GM18502 (cell line): ENCODE measurements around the gene HS6ST1.
"Not testable (repeated sequence)": the region's sequence is repeated elsewhere in the genome, so short reads cannot be mapped to it uniquely, and the experiment has no call there.

ENCODE experiments used
- ATAC-seq: cut with Tn5 transposase; IDR thresholded peaks from one replicate; pipeline ENCODE4 v1.9.1; 2021; ENCODE audit warnings: mild to moderate bottlenecking; ENCODE audit not compliant: unreplicated experiment, poor library complexity

The HS6ST1 gene

GRCh38 chr2:128271597-128271910, 47.1 kb downstream of the HS6ST1 start:
- ATAC-seq = no peak

GRCh38 chr2:128270672-128271596, 47.7 kb downstream of the HS6ST1 start:
- no peak for ATAC-seq

GRCh38 chr2:128269990-128270671, 48.5 kb downstream of the HS6ST1 start:
- ATAC-seq = no peak

- ATAC-seq = no peak
Measured at GRCh38 chr2:128269063-128269989, 49.3 kb downstream of the HS6ST1 start.

DNA sequence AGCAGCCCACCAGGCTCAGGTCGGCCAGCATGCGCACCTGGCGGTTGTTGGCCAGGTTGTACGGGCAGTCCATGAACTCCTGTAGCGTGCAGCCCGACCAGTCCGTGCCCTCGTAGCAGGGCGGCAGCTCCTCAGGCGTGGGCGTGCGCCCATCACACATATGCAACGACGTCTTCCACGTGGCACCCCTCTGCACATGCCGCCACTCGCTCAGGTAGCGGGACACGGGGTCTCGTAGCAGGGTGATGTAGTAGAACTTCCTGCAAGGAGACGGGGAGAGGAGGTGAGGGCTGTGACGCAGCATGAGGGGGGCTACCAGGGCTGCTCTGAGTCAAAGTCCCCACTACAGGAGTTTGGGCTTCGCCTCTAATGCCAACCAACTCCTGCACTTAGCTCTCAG, 50.1 kb downstream of the HS6ST1 start:
- not testable (repeated sequence) for ATAC-seq

DNA sequence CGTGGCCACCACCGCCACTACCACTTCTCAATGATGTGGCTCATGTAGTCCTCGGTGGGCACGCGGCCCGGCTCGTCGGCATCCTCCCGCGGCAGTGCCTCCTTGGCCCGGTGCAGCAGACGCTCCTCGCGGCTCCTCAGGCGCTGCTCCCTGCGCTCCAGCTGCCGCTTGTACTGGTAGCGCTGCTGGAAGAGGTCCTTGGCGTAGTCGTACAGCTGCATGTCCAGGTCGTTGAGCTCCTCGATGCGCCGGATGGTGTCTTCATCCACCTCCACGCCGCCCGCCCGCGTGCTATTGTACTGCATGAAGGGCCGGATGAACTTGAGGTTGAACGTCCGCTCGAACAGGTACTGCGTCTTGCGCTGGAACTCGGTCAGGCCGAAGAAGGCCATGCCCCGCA, 50.5 kb downstream of the HS6ST1 start:
- not testable (repeated sequence) for ATAC-seq

GRCh38 chr2:128267649-128268048, 51.0 kb downstream of the HS6ST1 start:
- ATAC-seq = not testable (repeated sequence)

DNA sequence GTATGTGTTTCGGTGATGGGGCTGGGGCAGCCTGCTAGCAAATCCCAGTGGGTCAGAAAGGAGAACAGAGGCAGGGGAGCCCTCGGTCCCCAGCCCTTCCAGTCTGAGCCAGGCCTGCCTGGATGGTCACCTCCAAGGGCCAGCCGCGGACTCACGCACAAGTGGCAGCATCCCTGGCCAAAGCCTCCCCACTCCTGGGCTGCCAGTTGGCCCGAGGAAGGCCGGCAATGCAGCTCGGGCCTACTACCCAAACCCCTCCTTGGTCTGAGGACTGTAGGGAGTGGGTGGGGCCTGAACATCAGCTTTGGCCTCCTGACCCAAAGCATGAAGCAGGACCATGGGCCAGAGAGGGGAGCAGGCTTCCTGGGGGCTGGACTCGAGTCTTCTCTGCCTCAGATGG, 51.5 kb downstream of the HS6ST1 start:
- ATAC-seq = not testable (repeated sequence)

GRCh38 chr2:128266463-128266862, 52.2 kb downstream of the HS6ST1 start:
- not testable (repeated sequence) for ATAC-seq

- not testable (repeated sequence) for ATAC-seq
Measured at GRCh38 chr2:128265608-128265993, 53.1 kb downstream of the HS6ST1 start.

- ATAC-seq = no peak
Measured at GRCh38 chr2:128264881-128265607, 53.6 kb downstream of the HS6ST1 start.

GRCh38 chr2:128263902-128264331, 54.8 kb downstream of the HS6ST1 start:
- no peak for ATAC-seq

DNA sequence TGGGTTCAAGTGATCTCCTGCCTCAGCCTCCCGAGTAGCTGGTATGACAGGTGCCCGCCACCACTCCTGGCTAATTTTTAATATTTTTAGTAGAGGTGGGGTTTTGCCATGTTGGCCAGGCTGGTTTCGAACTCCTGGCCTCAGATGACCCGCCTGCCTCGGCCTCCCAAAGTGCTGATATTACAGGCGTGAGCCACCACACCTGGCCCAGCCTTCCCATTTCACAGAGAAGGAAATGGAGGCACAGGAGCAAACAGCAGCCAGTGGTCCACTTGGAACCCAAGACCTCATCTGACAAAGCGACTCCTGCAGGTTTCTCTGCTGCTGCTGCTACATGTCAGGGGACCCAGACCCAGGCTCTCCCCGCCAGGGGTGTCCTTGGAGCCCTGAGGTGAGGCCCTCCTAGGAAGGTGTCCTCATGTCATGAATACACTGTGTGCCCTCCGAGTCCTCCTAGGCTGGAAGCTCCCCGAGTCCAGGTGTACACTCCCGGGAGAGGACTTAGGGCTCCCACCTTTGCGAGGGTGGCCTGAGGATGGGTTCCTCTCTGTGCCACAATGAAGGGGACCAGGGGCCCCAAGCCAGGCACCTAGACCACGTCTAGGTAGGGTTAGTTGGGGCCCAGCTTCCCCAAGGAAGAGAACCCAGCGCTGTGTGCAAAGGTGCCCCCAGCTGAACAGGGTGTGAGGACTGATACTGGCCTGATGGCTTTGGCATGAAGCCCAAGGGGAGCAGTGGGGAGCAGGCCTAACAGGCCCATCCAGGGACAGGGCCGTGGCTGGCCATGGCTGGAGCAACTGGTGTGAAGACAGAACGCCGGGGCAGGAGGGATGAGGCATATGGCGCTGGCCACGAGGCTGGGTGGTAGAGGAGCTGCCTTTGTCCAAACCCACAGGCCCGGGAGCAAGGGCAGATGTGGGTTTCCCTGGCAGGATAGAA, 56.1 kb downstream of the HS6ST1 start:
- ATAC-seq = no peak

GRCh38 chr2:128261245-128262128, 57.2 kb downstream of the HS6ST1 start:
- ATAC-seq = no peak

GRCh38 chr2:128260239-128261138, 58.2 kb downstream of the HS6ST1 start:
- no peak for ATAC-seq

DNA sequence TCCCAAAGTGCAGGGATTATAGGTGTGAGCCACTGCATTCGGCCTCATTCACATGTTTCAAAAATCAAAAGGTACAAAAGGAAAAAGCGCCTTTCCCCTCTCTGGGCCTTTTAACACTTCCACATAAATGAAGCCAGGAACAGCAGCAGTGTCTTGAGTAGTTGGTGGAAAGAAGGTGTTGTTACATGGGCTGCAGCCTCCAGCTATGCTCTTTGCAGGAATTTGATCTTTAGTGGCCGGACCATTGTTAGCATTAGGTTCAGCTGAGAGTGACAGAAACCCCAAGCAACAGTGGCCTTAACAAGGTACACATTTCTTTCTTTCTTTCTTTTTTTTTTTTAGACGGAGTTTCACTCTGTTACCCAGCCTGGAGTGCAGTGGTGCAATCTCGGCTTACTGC, 59.1 kb downstream of the HS6ST1 start:
- ATAC-seq = no peak

- ATAC-seq = no peak
Measured at GRCh38 chr2:128258218-128258617, 60.5 kb downstream of the HS6ST1 start.
